HG03565 (cell line): ENCODE measurements around the gene SZT2.

ENCODE experiments used
- ATAC-seq: cut with Tn5 transposase; IDR thresholded peaks from one replicate; pipeline ENCODE4 v1.9.1; 2021; ENCODE audit warnings: mild to moderate bottlenecking, moderate library complexity; ENCODE audit not compliant: unreplicated experiment

Gene SZT2

DNA sequence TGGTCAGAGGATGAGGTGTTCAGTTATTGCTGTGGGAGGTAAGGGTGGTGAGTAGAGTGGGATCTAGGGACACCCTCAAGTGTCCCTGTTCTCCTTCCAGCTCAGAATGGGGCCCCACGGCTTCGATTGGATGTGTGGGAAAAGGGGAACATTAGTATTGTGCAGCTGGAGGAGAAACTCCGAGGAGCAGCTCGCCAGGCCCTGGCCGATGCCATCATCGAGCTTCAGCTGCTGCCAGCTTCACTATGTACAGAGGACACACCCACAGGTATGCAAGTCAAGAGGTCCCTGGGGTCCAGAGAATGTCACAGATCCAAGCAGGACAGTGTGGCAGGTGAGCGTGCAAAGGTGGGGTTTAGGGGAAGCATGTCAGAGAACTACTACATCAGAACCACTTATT lies 50.1 kb downstream of the SZT2 start:
- no peak for ATAC-seq

DNA sequence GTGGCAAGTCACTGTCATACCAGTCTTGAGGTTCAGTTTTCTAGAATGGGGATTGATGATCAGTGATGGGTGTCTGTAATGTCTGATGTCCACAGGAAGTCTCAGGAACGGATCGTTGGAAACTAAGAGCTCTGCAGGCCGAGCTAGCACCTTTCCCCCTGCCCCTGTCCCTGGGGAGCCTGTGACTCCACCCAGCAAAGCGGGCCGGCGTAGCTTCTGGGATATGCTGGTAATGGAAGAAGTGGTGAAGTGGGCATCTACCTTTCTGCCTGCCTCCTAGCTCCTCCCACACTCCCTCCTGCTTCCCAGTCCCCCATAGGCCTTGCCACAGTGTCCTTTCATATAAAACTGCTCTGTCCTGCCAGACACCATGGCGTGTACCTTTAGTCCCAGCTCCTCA lies 50.7 kb downstream of the SZT2 start:
- no peak for ATAC-seq

DNA sequence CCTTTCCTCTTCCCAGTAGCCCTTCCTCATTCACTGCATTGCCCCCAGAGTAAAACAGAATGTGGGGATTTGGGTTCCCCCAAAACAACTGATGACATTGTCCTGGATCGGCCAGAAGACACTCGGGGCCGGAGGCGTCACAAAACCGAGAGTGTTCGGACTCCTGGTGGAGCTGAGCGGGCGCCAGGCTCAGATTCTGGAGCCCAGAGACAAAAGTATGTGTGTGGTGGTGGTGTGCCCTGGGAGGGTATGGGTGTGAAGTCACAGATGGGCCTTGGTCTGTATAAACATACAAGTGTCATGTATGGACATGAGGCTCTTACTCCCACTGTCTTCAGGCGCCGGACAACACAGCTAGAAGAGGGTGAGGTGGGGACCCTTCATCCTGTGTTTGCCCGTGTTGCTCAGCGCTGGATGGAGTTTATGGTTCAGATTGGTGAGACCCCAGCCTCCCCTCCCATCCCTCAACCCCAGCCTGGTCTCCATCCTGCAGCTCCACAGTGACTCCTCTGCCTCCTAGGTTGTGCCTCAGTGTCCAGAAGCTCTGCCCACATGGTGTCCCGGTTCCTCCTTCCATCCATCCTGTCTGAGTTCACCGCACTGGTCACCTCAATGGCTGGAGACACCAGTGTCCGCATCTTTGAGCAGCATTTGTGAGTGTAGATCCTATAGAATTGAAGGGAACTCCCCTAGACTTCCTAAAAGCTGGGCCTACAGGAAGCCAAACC lies 51.6 kb downstream of the SZT2 start:
- ATAC-seq: no peak

DNA sequence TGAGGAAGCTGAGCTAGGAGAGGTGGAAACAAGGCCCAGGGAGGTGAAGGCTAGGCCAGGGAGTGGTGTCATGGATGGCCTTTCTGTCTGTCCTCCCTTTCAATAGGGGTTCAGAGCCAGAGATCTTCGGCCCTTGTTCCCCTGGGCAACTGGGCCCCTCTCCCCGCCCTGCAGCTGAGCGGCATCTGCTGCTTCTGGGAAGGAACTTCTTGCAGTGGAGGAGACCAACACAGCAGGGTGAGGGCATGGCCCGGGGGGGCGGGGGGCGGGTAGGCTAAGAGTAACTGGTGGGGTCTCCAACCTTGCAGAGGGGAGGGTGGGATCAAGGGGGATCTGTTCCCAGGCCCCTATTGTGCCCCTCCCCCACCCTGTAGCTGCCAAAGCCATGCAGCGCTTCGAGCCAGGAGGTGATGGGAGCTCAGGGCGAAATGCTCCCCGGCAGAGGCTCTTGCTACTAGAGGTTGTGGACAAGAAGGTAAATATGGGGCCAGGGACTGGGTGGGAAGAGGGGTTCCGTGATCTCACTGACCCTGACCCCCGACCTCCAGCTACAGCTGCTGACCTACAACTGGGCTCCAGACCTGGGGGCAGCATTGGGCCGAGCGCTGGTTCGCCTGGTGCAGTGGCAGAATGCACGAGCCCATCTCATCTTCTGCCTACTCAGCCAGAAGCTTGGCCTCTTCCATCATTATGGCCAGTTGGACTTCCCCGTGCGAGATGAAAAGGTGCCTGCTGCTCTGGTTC lies 52.4 kb downstream of the SZT2 start:
- ATAC-seq: no peak

DNA sequence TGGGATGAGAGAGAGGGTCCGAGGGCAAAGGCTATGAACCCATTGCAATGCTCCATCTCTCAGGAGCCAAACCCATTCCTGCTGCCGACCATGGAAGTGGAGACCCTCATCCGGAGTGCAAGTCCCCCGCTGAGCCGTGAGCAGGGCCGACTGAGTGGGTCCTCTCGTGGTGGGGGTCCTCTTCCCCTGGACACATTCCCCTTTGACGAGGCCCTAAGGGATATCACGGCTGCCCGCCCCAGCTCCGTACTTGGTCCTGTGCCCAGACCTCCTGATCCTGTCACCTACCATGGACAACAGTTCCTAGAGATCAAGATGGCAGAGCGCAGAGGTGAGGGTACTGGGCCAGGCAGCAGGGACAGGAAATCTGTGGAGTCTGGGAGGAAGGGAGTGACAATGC lies 53.1 kb downstream of the SZT2 start:
- ATAC-seq: no peak

DNA sequence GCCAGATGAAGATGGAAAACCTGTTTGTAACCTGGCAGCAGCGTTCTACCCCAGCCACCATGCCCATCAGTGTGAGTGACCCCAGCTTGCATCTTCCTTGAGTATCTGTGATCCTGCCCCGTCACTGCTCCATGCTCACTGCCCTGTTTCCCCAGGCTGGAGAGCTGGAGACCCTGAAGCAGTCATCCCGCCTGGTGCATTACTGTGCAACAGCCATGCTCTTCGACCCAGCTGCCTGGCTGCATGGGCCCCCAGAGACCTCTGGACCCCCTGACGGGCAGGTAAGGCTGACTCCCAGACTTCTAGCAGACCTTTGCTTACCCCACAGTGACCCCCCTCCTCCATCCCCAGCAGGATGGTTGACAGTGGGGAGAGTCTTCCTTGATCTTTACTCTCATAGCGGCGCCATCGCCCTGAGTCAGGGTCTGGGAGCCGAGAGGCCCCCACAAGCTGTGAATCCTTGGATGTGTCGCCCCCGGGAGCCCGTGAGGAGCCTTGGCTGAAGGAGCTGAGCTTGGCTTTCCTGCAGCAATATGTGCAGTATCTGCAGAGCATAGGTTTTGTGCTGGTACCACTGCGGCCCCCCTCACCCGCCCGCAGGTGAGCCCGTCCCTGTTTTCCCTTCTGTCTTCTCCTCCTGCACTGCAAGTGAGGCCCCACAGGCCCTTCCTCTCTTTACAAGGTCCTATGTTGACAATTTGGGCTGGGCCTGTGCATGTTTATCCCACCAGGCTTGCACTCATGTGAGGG lies 53.7 kb downstream of the SZT2 start:
- no peak for ATAC-seq

DNA sequence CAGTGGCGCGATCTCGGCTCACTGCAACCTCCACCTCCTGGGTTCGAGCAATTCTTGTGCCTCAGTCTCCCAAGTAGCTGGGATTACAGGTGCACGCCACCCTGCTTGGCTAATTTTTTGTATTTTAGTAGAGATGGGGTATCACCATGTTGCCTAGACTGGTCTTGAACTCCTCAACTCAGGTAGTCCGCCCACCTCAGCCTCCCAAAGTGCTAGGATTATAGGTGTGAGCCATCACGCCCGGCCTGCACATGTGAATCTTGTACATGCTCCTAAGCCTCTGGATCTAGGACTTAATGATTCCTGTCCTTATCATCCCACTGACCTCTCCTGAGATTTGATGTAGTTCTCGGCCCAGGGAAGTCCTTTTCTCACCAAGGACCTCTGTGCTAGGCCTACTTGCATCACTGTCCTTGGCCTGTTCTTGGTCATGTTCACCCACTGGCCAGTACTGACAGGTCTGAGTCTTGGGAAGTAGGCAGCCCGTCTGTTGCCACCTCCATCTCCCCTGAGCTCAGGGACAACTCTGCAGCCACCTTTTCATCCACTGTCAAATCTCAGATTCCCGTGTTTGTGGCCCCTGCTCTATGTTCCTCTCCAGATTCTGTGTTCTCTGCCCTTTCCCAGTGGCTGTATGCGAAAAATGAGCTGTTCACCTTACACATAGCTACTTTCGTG lies 54.6 kb downstream of the SZT2 start:
- ATAC-seq: no peak

DNA sequence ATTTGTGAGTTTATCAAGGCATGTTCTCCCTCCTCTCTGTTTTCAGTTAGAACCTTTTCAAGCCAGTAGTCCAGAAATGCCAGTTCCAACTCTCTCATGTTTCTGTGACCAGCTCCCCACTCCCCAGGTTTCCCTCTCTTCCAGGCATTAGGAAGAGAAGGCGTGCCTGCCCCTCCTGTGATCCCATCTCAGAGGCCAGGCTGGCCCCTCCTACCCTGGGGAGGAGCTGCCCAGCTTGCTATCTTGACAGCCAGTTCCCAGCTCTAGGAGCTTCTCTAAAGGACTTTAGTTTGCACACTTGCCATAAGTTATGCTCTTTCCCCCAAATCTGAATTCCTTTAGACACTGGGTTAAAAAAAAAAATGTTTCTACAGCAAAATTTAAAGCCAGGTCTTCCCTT lies 55.1 kb downstream of the SZT2 start:
- ATAC-seq: no peak

DNA sequence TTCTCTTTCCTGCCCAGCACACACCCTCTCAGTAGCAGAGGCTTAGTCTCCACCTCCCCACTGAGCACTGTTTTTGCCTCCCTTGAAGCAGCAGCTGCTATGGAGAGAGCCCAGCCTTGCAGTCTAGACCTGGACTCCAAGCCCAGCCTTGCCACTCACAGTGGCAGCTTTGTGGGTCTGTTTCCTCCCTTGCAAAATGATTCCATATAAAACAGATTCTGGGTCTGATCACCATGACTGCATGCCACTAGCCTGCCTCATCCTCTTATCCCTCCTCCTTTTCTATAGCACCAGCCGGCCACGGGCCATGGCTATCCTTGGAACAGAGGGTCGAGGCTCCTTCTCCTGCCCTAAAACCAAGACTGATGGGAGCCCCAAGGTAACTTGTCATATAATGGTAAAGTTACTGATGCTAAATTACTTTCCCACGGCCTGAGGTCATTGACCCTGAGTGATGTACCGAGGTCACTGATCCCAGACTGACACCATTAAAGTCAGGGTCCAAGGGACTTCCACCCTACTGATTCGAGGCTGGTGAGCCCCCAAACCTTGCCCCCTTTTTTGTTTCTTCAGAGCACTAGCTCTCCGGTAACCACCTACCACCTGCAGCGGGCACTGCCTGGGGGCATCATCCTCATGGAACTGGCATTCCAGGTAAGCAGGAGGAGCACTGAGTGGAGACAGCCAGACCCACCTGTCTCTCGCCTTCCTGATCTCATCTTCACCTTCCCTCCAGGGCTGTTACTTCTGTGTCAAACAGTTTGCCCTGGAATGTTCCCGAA lies 56.1 kb downstream of the SZT2 start:
- ATAC-seq: no peak

DNA sequence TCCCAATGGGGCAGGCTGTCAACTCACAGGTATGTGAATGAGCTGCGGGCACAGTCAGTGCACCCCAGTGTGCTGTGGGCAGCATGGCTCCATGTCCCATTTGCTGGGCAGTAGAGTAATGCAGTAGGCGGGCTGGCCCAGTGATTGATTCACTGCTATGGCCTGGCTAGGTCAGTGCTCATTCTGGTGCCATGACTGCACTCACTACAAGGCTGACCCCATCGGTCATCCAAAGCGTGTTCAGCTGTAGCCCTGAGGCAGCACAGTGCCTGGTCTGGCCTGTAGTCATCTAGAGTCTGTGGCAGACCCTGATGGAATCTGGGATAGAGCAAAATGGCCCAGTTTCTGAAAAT lies 56.7 kb downstream of the SZT2 start:
- no peak for ATAC-seq

DNA sequence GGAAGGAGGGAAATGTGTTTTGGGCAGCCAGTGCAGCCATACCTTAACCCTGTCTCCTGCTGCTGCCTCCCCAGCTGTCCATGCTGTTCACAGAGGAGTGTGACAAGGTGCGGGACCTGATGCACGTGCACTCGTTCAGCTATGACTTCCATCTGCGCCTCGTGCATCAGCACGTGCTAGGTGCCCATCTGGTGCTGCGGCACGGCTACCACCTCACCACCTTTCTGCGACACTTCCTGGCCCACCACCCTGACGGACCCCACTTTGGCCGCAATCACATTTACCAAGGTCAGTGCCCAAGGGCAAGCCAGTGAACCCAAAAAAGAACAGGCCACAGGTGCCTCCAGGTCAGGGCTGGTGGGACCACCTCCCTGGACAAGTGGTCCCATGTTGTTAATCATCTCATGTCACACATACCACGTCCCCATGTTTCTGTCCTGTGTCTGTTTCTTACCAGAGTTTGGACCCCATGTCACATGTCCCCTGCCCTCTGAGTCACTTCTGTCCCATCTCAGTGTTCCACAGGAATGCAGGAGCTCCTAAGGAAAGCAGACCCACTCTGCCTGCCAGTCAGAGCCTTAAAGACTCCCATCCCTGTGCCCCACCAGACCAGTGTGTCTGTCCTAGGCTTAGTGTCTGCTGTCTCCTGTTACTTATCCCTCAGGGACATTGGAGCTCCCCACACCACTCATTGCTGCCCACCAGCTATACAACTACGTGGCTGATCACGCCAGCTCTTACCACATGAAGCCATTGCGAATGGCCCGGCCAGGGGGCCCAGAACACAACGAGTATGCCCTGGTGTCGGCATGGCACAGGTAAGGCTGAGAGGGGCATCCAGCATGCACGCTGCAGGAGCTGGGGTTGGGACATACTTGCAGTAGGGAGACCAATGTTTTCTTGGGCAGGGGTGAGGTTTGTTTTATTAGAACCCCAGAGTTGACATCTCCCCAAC lies 57.5 kb downstream of the SZT2 start:
- ATAC-seq: no peak

DNA sequence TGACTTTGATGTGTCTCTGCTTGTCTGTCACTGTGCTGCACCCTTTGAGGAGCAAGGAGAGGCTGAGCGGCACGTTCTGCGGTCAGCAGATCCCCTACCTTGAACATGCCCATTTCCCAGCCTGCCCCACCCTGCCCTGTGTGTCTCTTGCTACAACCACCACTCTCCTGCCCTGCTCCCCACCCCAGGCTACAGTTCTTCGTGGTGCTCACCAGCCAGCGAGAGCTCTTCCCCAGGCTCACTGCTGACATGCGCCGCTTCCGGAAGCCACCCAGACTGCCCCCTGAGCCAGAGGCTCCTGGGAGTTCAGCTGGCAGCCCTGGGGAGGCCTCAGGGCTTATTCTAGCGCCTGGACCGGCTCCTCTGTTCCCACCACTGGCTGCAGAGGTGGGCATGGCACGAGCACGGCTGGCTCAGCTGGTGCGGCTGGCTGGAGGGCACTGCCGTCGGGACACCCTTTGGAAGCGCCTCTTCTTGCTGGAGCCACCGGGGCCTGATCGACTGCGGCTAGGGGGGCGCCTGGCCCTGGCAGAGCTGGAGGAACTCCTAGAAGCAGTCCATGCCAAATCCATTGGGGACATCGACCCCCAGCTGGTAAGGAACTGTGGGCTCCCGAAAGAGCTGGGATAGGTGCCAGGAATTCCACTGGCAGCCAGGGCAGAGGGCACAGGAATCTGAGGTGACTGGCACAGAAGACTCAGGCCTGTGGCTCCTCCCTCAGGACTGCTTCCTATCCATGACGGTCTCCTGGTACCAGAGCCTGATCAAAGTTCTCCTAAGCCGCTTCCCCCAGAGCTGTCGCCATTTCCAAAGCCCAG lies 58.4 kb downstream of the SZT2 start:
- ATAC-seq: no peak

DNA sequence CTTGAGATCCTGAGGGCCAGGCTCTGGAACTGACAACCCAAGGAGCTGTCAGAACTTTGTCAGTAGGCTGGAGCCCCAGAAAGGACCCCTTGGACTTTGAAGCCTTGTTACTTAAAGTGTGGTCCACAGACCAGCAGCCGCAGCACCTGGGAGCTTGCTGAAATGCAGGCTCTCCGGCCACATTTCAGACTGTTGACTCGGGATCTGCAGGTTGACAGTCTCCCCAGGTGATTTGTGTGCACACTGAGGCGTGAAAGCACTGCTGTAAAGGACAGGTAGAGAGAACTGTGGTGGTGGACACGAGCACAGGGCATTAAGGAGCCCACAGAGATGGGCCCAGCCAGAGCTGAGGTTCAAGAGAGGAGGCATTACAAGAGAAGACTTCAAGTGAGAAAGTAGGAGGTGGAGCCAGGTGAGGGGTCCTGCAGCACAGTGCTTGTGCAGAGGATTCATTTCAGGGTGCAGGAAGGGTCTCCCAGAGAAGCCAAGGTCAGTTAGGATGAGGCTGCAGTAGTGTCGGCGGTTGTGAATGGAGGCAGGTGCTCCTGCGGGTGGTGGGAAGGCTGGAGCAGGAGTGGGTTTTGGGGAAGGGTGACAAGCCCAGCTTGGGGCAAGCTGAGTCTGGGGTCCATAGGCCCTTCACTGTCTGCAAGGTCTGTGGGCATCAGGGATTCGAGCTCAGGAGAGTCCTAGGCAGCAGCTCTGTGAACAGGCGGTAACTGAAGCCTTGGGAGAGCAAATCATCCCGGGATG lies 59.4 kb downstream of the SZT2 start:
- ATAC-seq: no peak

DNA sequence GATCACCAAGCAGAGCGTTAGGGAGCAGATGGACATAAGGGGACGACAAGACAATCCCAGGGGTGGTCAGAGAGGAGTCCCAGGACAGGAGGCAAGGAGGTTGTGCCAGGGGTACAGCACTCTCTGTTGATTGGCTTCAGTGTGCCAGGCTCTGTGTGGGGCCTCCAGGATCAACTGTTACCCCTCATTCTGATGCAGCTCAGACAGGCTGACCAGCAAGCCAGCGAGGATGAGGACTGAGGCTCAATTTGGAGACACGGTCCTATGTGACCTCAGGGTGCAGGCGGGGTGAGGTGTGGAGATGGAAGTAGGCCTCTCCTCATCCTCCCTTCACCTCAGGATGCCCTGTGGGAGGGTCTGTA lies 60.0 kb downstream of the SZT2 start:
- no peak for ATAC-seq

DNA sequence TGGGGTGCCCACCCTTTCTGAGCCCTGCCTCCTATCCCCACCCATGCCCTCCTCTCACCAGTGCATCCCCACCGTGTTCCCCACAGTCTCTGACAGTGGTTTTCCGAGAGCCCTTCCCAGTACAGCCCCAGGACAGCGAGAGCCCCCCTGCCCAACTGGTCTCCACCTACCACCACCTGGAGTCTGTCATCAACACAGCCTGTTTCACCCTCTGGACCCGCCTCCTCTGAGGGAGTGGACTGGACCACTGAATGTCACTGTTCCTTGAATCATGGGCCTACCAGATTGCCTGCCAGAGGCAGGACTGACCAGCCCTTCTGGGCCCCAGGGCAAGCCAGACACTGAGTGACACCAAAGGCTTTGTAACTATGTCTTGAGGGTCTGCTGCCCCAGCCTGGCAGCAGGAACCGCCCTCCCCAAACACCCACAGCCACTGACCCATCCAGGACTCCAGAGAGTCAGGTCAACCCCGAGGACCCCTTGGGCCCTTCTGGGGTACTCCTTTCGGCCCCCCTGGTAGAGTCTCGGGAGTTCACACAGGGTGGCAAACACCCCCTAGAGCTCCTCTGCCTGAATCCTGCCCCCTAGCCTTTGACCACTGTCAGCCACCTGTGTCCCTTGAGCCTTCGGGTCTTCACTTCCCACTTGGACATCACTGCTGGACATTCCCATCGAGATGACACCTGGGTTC lies 60.7 kb downstream of the SZT2 start:
- ATAC-seq: no peak

DNA sequence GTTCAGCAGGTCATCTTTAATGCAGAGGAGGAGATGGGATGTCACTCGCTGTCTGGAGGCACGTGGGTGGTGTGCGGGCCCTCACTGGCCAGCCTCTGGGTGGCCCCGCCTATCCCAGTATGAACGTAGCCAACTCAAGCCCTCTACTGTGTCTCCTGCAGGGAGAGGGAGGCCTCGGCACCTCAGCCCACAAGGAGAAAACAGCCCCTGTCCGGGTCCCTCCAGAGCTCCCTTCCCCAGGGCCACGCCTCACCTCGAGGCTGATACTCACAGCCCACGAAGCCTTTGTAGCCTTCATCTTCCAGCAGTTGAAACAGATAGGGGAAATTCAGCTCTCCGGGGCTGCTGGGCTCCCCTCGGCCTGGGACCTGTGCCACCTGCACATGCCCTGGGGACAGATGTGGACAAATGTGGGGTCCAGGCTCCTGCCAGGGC lies 61.5 kb downstream of the SZT2 start:
- ATAC-seq: no peak

DNA sequence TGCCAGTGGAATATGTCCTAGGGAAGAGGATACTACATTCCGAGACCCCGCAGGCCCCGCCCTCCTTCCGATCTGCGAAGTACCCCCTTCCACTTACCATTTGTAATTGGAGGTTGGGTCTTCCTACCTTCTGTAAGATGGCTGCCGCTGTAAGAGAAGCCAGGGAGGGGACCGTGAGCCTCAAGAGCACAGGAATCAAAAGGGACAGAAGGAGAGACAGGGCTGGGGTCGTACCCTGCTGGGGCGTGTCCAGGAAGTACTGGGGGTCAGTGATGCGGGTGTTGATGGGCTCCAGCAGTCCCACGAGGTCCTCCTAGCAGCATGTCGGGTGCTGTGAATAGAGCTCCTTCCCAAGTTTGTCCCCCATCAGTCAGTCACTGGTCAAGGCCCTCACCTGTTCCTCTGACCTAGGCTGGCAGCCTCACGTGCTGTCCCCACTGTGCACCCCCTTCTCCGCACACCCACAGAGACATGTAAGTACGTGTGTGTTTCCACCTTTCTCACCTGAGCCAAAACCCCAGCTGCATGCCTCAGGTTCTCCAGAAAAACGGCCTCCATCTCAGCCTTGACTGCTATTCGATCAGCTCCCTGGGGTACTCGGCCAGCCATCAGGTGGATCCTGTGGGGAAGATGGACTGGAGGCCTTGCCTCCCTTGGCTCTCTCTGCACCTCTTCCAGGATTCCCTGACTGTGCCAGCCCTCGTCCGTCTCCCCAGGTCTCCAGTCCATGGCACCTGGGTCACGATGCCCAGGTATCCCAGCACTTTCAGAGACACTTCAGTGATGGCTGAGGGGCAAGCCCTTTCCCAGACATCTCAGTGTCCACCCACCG lies 62.2 kb downstream of the SZT2 start:
- no peak for ATAC-seq
